Amygdala (tissue), 56 donors: ENCODE measurements around the gene CA11.

Experiments
- DNase-seq, 56 donors: peaks; one replicate each; lab custom pipeline; 2025; lab: John Stamatoyannopoulos, UW

Gene CA11

DNA sequence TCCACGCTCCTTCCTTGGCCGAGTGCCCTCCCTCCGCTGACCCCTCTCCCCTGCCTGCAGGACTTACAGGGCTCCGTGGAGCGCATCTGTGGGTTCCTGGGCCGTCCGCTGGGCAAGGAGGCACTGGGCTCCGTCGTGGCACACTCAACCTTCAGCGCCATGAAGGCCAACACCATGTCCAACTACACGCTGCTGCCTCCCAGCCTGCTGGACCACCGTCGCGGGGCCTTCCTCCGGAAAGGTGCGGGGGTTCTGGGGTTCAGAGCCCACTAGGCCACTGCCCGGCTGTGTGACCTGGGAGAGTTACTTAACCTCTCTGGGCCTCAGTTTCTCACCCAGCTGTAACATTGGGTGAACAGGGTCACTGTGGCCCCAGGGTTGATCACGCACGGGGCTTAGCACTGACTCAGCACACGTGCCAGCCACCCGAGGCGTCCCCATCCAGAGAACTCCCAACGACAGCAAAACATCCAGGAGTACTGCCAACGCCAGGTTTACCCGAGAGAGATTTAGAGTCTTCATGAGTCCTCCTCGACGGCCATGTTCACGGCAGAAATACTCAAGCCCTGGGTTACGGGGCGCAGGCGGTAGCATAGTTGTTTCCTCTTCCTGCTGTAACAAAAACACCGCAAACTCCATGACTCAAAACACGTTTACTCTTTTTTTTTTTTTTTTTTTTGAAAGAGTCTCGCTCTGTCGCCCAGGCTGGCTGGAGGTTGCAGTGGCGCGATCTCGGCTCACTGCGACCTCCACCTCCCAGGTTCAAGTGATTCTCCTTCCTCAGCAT is 49.1 kb downstream of the CA11 start:
- no peak for DNase-seq

- DNase-seq, result no peak
Observed at GRCh38 chr19:48596237-48596636, 49.8 kb downstream of the CA11 start.

- no peak for DNase-seq
Observed at GRCh38 chr19:48595833-48596232, 50.2 kb downstream of the CA11 start.

GRCh38 chr19:48595171-48595570 is 50.8 kb downstream of the CA11 start:
- DNase-seq, result no peak

DNA sequence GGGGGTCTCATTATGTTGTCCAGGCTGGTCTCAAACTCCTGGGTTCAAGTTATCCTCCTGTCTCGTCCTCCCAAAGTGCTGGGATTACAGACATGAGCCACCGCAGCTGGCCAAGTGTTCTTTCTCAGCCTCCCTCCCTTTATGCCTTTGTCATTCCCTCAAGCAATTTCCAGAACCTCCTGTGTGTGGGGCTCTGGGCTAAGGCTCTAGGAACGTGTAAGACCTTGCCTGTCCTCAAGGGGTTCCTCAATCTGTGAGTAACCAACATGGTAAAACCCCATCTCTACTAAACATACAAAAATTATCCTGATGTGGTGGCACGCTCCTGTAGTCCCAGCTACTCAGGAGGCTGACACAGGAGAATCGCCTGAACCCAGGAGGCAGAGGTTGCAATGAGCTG is 55.0 kb downstream of the CA11 start:
- DNase-seq, result no peak

DNA sequence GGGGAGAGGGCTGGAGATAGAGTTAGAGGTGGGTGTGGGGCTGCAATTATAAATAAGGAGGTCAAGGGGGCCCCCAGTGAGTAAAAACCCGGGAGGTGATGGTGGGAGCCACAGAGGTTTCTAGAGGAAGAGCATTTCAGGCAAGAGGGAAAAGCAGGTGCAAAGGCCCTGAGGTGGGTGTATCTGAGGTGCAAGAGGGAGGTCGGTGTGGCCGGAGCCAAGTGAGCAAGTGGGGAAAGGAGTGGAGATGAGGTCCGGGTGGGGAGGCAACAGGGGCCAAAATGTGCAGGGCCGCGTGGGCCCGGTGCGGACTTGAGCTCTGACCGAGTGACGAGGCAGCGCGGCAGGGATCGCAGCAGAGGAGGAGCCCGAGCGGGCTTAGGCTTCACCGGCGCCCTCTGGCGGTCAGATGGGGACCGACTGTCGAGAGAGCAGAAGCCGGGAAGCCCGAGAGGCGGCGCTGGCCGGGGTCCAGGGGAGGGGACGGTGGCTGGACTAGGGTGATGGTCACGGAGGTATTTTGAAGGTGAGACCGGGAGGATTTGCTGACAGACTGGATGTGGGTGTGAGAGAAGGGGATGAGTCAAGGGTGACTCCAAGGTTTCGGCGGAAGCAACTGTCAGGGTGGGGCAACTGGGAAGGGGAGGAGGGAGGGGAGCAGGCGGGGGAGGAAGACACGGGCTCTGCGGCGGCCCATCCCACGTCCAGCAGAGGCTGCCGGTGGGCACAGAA is 57.2 kb downstream of the CA11 start:
- peak in 54 of 56 donors; percentile 9 to 96 (median 64) for DNase-seq
